ENCODE measurements around the gene IGFBPL1.
"Not testable (repeated sequence)": the region's sequence is repeated elsewhere in the genome, so short reads cannot be mapped to it uniquely, and the experiment has no call there.

IGFBPL1 gene

DNA sequence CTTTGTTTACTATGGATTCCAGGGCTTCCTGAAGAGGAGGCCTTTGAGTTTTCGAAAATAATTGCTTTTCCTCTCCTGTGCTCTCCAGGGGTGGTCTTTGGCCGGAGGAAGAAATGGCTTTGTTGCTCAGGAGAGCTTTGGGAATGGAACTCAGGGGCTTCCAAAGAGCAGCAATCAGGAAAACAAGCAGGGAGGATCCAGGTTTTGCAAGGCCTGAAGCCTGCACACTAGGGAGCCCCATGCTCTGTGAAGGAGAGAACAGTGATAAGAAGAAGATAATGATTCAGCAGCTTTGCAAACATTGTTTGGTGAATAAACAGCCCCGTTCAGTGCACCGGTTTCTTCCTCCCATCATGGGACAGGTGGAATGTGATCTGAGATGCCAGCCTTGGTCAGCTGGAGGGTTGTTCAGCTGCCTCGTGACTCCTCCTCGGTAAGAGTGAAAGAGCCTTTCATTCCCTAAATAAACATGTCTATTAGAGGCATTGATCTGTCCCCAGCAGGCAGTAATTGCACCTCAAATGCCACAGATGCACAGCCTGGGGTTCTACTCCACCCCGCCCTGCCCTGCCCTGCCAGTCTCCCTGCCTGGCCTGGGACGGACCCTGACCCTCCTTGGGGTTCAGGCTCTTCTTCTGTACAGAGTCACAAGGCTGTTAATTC is 43.3 kb downstream of the IGFBPL1 start:
- in situ Hi-C loops (cut with MboI; ENCODE audit: low sequenced_read_pairs), result no loop called here

DNA sequence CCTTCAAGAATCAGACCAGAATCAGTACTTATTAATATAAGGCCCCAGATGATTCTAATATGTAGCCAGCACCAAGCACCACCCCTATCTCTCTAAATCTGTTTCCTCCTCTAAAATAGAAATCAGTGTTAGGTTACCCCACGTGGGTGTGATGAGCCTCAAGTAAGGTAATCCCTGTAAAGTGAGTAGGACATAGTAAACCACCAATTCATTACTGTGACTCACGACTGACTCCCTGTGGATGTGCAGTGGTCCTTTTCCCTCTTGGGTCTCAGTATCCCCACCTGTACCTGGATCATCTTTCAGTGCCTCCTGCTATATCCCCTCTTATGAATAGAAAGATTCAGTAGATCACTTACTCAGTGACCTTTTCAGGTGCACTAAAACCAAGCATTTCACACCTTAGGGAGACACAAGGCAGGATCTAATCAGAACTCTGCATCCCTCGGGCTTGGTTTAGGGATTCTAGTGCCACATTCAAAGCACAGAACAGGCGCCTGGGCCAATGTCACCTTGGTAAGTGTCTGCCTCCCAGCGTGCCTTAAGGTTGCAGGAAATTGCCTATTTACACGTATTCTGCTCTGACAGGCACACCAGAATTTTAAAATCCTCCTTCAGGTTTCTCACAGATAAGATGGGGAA is 43.9 kb downstream of the IGFBPL1 start:
- in situ Hi-C loops (cut with MboI; ENCODE audit: low sequenced_read_pairs), result no loop called here

DNA sequence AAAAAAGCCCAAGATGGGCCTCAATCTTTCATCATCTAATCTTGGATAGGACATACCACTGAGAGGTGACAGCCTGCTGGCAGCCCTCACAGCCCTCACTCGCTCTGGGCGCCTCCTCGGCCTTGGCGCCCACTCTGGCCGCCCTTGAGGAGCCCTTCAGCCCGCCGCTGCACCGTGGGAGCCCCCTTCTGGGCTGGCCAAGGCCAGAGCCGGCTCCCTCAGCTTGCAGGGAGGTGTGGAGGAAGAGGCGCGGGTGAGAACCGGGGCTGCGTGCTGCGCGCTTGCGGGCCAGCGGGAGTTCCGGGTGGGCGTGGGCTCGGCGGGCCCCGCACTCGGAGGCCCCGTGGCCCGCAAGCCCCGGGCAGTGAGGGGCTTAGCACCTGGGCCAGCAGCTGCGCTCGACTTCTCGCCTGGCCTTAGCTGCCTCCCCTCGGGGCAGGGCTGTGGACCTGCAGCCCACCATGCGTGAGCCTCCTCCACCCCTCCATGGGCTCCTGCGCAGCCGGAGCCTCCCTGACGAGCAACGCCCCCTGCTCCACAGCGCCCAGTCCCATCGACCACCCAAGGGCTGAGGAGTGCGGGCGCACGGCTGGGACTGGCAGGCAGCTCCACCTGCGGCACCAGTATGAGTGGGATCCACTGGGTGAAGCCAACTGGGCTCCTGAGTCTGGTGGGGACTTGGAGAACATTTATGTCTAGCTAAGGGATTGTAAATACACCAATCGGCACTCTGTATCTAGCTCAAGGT is 46.7 kb downstream of the IGFBPL1 start:
- in situ Hi-C loops (cut with MboI; ENCODE audit: low sequenced_read_pairs), result not testable (repeated sequence)

DNA sequence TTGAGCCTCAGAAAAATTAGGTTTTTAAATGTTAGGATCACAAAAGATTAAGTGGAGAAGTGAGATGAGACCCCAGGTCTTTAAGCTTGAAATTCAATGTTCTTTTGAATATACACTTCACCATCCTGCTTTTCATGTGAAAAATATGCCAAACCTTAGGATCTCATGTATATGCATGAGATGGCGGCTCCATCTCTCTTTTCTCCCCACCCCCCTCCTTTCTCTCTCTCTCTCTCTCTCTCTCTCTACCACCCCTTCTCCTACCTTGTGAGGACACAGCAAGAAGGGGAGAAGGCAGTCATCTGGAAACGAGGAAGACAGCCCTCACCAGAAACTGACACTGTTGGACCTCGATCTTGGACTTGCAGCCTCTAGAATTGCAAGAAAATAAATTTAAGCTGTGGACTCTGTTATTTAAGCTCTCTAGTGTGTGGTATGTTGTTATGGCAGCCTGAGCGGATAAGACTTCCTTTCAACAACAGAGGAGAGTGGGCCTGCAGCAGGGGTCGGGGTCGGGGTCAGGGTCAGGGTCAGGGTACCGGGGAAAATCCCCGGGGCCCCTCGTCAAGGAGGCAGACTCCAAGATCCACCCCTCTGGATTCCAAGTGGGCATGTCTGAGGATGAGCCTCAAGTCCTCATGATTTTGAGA is 48.1 kb downstream of the IGFBPL1 start:
- in situ Hi-C loops (cut with MboI; ENCODE audit: low sequenced_read_pairs), result no loop called here

DNA sequence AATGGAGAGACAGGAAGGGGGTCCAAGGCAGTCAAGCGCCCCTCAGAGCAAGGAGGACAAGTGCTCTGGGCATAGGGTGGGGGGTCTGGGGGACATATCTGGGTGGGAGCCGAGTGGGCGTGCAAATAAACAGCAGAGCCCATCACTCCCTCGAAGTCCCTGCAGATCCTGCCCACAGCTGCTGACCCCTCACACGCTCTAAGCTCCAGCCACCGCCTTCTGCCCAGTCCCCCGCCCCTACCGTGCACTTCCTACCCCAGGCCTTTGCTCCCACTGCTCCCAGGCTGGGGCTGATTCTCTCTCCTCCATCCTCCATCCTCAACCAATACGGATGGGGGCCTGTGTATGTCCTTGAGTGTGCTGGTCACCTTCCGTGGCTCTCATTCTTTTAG is 48.7 kb downstream of the IGFBPL1 start:
- in situ Hi-C loops (cut with MboI; ENCODE audit: low sequenced_read_pairs), result no loop called here

DNA sequence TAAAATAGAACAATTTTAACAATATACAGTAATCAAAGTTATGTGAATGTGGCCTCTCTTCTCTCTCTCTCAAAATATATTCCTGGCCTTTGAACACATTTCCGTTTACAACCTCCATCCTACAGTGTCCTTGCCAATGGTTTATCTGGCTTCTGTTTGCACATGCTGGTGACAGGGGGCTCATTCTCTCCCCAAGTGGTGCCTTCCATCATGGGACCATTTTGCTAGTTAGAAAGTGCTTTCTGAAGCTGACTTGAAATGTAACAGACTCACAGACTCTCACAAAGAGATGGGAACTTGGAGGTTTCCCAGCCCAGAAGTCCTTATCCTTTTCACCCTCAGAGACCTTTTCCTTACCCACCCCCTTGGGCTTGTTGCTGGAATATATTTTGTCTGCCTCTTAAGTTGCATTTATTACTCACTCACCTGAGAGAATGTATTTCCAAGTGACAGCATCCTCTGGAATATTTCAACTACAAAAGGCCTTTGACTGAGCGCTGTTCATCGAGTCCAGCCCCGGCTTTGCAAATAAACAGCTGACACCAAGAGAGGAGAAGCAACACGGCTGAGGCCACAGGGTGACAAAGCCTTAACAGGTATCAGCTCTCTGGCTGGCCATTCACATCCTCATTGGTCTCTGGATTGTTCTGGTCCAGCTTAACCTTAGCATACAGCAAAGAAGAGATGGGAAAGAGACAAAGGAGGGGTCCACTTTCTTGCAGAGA is 49.2 kb downstream of the IGFBPL1 start:
- in situ Hi-C loops (cut with MboI; ENCODE audit: low sequenced_read_pairs), result loop anchor here (25.0 kb wide), 5 partner anchors 238 to 913 kb away; partner anchors contain the start of genes FBXO10, TOMM5 and ZBTB5

DNA sequence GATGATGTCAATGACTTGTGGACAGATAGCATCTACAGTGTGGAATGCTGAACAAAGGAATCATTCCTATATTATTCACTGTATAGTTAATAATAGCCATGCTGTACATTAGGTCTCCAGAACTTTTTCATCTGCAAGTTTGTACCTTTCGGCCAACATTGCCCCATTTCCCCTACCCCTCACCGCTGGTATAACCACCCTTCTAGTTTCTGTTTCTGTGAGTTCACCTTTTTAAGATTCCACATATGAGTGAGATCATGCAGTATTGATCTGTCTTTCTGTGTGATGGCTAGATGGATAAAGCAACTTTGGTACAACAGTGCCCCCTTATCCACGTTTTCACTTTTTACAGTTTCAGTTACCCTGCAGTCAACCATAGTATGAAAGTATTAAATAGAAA is 50.6 kb downstream of the IGFBPL1 start:
- in situ Hi-C loops (cut with MboI; ENCODE audit: low sequenced_read_pairs), result loop anchor here (25.0 kb wide), 5 partner anchors 236 to 911 kb away; partner anchors contain the start of genes FBXO10, TOMM5 and ZBTB5

DNA sequence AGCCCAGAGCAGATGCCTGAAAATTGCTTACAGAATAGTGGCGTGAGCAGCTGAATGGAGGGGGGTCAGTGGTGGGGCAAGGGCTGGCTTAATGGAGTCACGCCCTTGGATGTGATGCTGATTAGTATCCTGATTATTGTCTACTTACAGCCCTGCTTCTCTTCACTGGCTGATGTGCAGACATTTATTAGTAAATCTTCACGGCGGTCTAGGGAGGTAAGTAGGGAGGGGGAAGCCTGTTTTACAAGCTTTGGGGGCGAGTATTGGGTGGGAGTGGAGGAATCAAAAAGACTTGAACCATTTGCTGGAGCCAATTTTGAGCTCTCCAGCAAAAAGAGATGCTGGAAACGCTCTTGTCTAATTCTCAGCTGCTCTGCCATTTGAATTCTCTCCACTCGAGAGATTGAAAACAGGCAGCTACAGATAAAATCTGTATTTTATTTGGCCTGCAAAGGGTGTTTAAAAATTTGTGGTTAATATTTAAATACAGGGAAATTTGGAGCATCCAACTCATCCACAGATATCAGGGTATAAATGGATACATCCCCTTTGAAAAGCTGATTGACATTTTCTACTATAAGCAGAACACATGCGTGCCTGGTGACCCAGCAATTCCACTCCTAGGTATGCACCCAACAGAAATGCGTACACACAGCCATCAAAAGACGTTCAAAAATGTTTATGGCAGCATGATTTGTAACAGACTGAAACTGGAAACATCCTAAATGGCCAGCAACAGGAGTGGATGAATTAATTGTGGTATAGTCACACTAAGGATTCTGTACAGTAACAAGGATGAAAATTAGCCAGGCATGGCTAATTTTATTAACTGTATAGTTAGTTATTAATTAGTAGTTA is 51.3 kb downstream of the IGFBPL1 start:
- in situ Hi-C loops (cut with MboI; ENCODE audit: low sequenced_read_pairs), result loop anchor here (25.0 kb wide), 5 partner anchors 236 to 911 kb away; partner anchors contain the start of genes FBXO10, TOMM5 and ZBTB5

DNA sequence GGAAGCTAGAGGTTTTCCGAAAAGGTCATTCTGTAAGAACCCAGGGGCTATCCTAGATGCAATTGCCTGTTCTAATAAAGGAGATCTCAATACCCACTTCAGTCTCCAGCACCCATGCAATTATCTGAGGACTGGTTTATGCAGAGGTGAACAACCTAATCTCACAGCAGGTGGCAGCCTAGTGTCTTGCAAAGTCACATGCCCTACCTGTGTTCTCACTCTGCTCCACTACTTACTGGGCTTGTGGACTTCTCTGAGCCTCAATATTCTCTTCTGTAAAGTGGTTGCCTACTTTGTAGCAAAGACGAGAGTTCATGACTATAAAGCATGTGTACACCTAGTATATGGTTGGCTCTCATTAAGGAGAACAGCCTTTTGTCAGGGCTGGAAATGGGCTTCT is 52.8 kb downstream of the IGFBPL1 start:
- in situ Hi-C loops (cut with MboI; ENCODE audit: low sequenced_read_pairs), result loop anchor here (25.0 kb wide), 5 partner anchors 234 to 909 kb away; partner anchors contain the start of genes FBXO10, TOMM5 and ZBTB5

DNA sequence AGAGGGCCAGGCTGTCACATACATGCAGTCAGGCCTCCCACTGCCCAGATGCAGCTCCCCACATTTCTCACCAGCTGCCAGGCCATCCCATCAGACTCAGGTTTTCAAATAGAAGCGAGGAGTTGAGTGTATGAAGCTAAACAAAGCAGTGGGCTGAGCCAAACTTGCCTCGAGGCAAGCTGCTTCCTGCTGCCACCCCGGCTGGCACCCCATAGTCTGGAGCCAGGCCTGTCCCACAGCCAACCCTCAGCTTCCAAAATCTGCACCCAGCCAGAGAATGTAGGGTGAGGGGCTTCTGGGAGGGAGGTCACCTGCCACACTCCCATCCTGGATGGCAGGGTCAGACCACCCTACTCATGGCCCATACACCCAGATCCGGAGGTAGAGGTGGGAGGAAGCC is 54.1 kb downstream of the IGFBPL1 start:
- in situ Hi-C loops (cut with MboI; ENCODE audit: low sequenced_read_pairs), result loop anchor here (25.0 kb wide), 5 partner anchors 233 to 908 kb away; partner anchors contain the start of genes FBXO10, TOMM5 and ZBTB5

DNA sequence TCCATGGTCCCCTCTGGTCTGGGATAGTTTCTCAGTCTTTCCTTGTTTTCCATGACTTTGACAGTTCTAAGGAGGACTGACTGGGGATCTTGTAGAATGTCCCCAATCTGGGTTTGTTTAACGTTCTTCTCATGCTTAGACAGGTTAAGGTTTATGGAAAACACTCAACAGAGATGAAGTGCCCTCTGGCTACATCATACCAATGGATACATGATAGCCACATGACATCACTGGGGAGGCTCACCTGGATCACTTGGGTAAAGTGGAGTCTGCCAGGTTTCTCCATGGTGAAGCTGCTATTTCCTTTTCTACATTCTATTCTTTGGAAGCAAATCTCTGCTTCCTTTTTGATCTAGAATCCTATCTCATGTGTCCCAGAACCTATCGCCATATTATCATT is 55.5 kb downstream of the IGFBPL1 start:
- in situ Hi-C loops (cut with MboI; ENCODE audit: low sequenced_read_pairs), result loop anchor here (10.0 to 25.0 kb wide), 6 partner anchors 231 to 906 kb away; partner anchors contain the start of genes FBXO10, TOMM5 and ZBTB5

DNA sequence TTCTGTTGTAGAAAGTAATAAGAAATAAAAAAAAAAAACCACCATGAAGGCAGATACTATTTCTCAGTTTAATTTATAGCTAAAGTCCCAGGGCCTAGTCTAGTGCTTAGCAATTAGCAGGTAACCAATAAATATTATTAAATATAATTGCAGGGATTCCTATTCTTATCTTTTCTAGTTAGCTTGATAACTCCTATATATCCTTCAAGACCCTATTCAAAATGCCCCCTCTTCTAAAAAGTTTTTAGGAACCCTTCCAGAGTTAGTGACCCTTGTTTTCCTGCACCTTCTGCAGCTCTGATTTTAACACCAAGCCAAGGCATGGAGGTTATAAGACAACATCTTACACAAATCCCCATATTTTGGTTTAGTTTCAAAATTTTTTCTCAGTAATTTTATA is 56.4 kb downstream of the IGFBPL1 start:
- in situ Hi-C loops (cut with MboI; ENCODE audit: low sequenced_read_pairs), result loop anchor here (10.0 to 25.0 kb wide), 6 partner anchors 231 to 906 kb away; partner anchors contain the start of genes FBXO10, TOMM5 and ZBTB5

DNA sequence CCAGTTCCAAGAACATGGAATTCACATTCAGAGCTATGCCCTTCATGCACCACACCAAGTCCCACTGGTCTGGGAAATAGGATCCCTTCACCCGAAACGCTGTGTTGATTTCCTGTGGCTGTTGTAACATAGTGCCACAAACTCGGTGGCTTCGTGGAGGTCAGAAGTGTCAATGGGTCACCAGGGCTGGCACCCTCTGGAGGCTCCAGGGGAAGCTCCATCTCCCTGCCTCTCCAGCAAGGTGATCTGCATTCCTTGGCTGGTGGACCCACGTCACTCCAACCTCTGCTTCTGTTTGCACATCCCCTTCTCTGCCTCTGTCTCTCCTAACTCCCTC is 60.7 kb downstream of the IGFBPL1 start:
- in situ Hi-C loops (cut with MboI; ENCODE audit: low sequenced_read_pairs), result loop anchor here (10.0 to 25.0 kb wide), 6 partner anchors 226 to 901 kb away; partner anchors contain the start of genes FBXO10, TOMM5 and ZBTB5

DNA sequence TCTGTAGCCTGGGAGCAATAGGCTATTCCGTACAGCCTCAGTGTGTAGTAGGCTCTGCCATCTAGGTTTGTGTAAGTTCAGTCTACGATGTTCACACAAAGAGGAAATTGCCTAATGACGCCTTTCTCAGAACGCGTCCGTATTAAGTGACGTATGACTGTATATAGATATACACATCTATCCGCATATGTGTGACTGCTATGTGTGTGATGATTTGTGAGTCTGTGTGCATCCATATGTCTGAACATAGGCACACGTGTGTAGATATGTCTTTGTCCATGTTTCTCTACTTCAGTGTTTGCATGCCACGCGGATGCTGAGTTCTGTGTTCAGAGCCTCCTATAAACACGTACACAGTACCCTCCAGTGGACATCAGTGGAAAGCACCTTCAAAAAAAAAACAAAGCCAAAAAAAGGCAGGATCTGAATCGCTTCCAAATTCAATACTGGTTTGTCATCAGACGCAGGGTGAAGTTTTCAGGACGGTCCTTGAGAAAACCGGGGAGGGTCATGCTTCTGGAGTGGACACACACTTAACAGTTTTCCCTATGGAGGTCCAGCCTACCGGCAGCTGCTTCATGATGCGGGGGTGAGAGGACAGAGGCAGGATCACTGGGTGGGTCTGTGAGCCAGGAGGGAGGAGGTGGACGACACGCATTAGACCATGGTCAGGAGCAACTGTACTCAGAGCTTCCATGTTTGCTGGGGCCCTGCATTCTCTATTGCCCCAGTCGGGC is 61.2 kb downstream of the IGFBPL1 start:
- in situ Hi-C loops (cut with MboI; ENCODE audit: low sequenced_read_pairs), result loop anchor here (10.0 to 25.0 kb wide), 6 partner anchors 226 to 901 kb away; partner anchors contain the start of genes FBXO10, TOMM5 and ZBTB5

DNA sequence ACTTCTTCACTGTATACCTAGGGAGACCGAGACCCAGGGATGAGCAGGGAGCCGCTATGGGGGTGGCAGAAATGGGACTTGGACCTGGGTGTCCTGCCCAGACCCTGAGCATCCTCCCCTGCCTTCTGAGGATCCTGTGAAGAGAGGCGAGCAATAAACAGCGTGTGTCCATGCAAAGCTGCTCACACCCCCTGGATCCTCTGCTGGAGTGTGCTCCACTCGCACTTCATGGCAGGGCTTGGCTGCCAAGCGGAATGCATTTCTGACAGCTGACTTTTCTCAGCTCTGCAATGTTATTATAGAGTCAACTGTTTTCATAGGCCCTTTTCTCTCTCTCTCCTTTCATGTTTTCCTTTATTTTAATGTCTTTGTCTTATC is 62.8 kb downstream of the IGFBPL1 start:
- in situ Hi-C loops (cut with MboI; ENCODE audit: low sequenced_read_pairs), result loop anchor here (10.0 to 25.0 kb wide), 6 partner anchors 224 to 899 kb away; partner anchors contain the start of genes FBXO10, TOMM5 and ZBTB5

DNA sequence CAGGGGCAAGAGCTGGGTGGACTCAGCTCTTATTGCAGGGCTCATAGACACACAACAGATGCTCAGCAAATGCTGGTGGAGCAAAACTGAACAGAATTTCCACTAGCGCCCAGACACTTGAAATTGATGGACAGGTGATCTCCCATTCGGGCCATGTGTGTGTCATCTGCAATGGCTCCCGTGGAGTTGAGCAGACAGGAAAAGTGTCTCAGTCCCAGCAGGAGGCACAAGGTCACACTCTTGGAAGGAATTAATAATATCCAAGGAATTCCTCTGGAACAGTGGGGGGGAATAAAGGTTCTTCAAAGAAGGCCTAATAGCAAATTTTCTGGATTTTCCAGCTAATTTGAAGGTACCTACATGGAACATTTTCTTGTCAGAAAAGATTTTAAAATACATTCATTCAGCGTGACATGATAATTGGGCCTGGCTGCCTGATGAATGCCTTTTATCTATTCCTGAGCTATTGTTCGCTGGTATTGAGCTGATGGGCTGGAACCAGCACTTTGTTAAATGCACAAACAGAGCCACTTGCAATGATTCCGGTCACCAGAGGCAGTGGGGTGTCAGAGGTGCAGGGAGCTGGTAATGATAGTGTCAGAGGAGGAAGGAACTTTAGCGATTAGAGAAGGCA is 63.3 kb downstream of the IGFBPL1 start:
- in situ Hi-C loops (cut with MboI; ENCODE audit: low sequenced_read_pairs), result loop anchor here (10.0 to 25.0 kb wide), 6 partner anchors 224 to 899 kb away; partner anchors contain the start of genes FBXO10, TOMM5 and ZBTB5

DNA sequence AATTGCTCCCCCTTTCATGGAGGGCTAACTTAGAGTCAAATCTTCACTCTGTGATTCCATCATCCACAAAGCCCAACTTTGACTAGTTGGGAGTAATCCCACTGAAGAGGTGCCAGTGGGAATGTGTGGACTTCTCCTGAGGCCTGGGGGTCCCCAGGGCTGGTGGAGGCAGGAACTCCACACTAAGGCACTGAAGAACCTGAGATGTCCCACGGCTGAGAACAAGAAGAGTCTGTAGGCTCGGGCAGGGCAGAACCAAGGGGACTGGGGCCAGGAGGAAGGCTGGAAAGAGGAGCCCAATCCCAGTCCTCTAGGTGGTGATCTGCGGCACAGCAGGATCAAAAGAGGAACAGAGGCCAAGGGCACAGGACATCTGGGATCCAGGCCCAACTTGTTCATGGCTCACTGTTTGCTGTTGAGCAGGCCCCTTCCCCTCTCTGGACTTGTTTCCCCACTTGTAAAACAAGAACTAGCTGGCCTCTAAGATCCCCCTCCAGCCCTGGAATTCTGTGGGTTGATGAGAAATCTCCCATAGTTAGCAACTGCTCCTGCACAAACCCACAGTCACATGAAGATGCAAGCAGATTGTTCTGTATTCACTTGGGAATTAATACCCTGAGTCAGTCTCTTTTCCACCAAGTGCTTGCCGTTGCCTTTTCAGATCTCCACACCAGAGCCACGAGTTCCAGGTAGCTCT is 64.4 kb downstream of the IGFBPL1 start:
- in situ Hi-C loops (cut with MboI; ENCODE audit: low sequenced_read_pairs), result loop anchor here (10.0 to 25.0 kb wide), 6 partner anchors 223 to 898 kb away; partner anchors contain the start of genes FBXO10, TOMM5 and ZBTB5
